BLaER1 (cell line): ENCODE measurements around the gene PRELID1.
A peak's percentile ranks its signal among the peaks of the same experiment; 100 is the strongest.

Experiments used
- H3K27ac ChIP-seq: shearing (Covaris generic); formaldehyde crosslinking; 2 replicates; pipeline ENCODE4 v1.8.1; 2022
- H3K27me3 ChIP-seq: shearing (Covaris generic); formaldehyde crosslinking; 2 replicates; pipeline ENCODE4 v1.8.1; 2022
- H3K36me3 ChIP-seq: shearing (Covaris generic); formaldehyde crosslinking; 2 replicates; pipeline ENCODE4 v1.8.1; 2022
- H3K4me1 ChIP-seq: shearing (Covaris generic); formaldehyde crosslinking; 2 replicates; pipeline ENCODE4 v1.8.1; 2022
- H3K4me2 ChIP-seq: shearing (Covaris generic); formaldehyde crosslinking; 2 replicates; pipeline ENCODE4 v1.8.1; 2022
- H3K4me3 ChIP-seq: shearing (Covaris generic); formaldehyde crosslinking; 2 replicates; pipeline ENCODE4 v1.8.1; 2022
- H3K9ac ChIP-seq: shearing (Covaris generic); formaldehyde crosslinking; 2 replicates; pipeline ENCODE4 v1.8.1; 2022
- H3K9me3 ChIP-seq: shearing (Covaris generic); formaldehyde crosslinking; 2 replicates; pipeline ENCODE4 v1.8.1; 2022
- H4K20me1 ChIP-seq: shearing (Covaris generic); formaldehyde crosslinking; 2 replicates; pipeline ENCODE4 v1.8.1; 2022
- Cebpa-rat ChIP-seq: shearing (Covaris generic); IDR thresholded peaks from 2 replicates; pipeline ENCODE4 v1.8.1; 2022

PRELID1 gene

GRCh38 chr5:177355868-177356168 is 52.2 kb downstream of the PRELID1 start:
- H3K9ac ChIP-seq: no peak overlapping the region
- peak overlapping the region; percentile 99 for H3K4me2 ChIP-seq
- H3K4me1 ChIP-seq: peaks cover 66% of the 10 kb centered on the region
- TF ChIP-seq Cebpa-rat: no peak
- no peaks in the 10 kb centered on the region for H3K9me3 ChIP-seq
- H3K36me3 ChIP-seq: no peaks in the 10 kb centered on the region
- H4K20me1 ChIP-seq: peaks cover 4% of the 10 kb centered on the region; the same call in 1 of the 2 replicates
- H3K27ac ChIP-seq: peak overlapping the region; percentile 88; the same call in 1 of the 2 replicates
- H3K4me3 ChIP-seq: no peak overlapping the region
- no peaks in the 10 kb centered on the region for H3K27me3 ChIP-seq
